Islet of Langerhans (tissue), 1 donor: Measurements from ENCODE around the gene ZDHHC14.

Source experiments
- FAIRE-seq: peaks from one replicate; lab custom pipeline; 2011; peaks lifted over from hg19 to GRCh38; lab: Jason Lieb, UNC

The ZDHHC14 gene

GRCh38 chr6:157518397-157519250, 137.6 kb downstream of the ZDHHC14 start:
- no peak for FAIRE-seq

DNA sequence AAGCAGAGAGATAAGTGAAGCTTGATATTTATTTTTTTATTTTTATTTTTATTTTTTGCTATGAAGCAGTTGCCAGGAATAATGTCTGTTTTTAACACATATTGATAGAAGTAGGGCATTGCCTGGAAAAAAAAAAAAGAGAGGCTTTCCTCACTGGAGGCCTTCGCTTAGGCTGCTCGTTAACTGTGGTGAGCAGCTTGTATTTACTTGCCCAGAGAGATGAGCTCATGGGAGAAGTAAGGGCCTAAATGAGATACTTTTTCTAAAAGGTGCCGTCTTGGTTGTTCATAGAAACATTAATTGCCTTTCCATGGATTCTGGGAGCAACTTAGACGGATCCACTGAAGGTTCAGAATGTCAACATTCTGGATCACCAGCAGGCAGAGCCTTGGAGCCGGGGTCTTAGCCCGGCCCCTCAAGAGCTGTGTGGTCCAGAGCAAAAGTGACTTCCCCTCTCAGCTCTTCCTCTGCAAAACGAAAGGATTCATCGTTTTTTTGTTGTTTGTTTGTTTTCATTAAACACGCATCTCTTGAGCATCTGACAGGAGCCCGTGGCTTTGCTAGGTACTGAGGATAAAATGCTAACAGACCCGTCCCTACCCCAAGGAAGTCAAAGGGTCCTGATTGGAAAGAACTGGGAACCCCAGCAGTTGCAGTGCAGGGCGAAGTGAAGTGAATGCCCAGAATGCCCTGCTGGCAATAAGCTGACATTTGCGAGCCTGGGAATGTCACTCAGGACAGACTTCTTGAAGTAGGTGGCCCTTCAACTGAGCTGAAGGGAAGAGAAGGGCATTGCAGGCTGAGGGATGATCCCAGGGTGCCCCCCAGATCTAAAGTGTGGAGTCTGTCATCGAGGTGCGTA, 138.5 kb downstream of the ZDHHC14 start:
- no peak for FAIRE-seq

GRCh38 chr6:157520117-157520406, 139.1 kb downstream of the ZDHHC14 start:
- no peak for FAIRE-seq

DNA sequence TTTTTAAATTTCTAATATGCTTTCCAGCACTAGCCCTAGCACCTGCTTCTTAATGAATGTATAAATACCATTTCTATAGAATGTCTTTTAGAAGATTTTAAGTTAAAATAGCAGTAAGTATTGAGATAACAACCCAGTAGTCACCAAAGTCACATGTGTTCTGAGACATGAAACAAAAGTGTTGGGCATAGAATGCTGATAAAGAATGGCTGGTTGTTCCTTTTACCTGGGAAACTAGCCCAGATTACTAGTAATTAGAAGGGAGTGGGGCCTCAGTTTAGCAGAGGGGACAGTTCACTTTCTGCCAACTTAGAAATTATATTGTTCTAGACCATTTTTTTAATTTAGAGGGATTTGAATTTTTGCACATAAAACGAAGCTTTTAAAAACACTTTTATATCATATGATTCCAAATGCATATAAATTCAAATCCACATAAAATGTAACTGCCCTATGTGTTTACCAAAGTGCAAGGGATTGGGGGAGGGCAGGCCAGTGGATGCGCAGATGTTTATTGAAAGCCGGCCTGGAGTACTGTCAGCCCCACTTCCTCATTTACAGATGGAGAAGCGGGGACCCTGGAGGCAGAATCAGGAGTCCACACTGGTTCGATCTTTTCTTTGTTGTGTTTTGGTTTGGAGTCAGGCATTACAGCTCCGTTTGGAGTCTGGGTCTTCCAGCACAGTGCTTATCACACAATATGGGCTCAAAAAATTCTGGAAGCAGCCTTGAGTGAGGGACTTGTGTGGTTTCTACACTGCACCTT, 139.8 kb downstream of the ZDHHC14 start:
- no peak for FAIRE-seq

DNA sequence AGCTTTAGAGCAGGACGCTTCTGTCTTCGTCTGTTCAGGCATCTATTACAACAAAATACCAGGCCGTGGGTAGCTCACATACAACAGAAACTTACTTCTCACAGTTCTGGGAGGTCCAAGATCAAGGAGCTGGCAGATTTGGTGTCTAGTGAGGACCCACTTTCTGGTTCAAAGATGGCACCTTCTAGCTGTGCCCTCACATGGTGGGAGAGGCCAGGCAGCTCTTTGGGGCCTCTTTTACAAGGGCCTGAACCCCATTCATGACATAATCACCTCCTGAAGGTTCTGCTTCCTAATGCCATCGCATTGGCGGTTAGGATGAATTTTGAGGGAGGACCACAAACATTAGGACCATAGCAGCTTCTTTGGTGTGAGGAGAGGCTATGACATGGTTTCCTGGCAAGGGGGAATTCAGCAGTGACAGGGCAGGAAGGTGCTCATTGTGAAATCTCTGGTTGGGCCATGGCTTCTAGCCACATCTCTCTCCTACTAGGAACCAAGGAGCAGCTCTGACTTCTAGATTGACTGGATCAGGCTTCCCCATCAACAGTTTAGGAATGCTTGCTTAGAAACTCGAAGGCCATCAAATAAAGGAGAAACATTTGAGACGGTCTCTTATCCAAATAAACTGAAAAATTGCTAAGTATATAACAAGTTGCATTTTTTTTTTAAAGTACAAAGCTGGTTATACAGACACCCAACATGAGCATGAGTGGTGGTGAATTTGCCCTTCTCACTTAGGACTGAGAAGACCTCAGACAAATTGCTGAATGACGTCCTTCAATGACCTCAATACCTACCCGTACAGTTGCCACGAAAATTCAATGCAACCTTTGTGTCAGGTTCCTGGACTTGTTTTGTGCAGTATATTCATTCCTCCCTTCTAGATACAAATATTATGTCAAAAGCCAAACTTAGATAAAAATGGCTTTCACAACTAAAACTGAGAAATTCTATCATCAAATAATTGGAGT, 140.7 kb downstream of the ZDHHC14 start:
- no peak for FAIRE-seq

DNA sequence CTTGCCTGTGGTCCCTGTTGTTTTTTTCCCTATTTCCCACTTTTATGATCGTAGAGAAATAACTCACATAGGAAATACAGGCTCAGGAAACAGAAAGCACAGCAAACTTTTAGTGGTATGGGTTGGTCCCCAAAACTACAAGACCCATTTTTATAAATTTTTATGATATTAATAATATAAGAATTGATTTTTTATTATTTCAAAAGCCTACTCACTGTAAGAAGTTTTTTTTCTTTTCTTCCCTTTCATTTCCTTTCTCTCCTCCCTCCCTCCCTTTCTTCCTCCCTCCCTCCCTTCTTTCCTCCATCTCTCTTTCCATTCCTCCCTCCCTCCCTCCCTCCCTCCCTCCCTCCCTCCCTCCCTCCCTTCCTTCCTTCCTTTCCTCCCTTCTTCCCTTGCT, 141.5 kb downstream of the ZDHHC14 start:
- FAIRE-seq = no peak

DNA sequence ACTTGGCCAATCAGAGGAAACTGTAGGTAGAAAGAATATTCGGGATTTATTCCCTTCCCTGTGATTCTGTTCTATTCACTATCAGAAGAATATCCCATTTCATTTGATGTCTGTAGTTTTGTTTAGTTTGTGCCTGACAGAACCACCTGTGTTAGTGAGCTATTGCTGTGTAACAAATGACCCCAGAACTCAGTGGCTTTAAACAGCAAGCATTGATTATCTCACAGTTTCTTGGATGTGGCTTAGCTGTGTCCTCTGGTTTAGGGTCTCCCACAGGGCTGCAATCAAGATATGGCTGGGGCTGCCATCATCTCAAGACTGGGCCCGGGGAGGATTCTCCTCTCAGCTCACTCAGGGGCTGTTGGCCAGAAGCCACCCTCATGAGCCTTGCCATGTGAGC, 143.7 kb downstream of the ZDHHC14 start:
- FAIRE-seq = no peak

GRCh38 chr6:157525292-157525889, 144.4 kb downstream of the ZDHHC14 start:
- no peak for FAIRE-seq

DNA sequence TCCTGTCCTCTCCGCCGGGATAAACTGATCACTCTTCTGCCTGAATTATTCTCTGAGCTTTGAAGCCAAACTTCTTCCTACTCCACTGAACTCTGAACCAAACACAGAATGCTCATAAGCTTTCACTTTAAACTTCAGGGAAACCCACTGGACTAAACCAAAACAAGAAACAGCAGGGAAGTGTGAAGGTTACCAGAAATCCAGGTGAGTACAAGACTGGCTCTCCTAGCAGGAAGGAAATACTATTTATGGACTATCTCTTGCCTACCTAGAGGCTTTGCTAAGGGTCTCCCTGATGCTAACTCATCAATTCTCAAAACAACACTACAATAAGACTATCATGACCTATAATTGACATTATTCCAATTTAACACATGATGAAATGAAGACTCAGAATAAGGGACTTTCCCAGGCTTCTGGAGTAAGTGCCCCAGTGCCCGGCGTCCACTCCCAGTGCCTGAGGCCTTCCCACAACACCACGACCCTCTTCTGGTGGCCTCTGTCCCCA, 145.0 kb downstream of the ZDHHC14 start:
- FAIRE-seq = no peak

- no peak for FAIRE-seq
Measured at GRCh38 chr6:157527471-157527907, 146.5 kb downstream of the ZDHHC14 start.

DNA sequence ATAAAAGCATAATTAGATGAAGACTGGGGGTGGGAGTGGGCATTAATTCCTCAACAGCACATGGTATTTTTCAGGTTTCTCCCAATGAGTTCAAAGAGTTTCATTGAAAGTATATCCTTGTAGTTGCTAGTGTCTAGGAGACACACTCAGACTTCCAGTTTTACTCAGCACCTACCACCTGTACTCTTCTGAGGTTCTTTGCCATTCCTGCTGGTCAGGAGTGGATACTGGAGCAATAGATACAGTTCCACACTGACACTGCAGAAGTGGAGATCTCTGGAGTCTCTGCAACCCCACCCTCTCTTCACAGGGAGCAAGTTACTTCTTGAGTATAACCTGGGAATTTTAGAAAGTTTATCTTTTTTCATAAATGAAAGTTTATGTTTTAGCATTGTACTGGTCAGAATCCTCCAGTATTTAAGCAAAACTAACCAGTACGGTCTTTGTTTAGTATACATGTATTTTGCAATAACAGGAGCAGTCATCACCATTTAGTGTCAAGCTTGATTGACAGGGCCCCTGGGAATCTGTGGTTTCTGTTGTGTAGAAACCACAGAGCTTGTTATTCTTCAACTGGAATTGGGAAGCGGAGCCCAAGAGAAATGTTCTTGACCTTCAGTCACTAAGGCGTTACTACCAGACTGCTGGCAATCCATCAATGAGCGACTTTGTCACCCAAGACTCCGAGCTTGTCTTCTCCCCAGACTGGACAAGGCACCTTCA, 148.1 kb downstream of the ZDHHC14 start:
- no peak for FAIRE-seq

- FAIRE-seq = no peak
Measured at GRCh38 chr6:157529654-157530039, 148.7 kb downstream of the ZDHHC14 start.

DNA sequence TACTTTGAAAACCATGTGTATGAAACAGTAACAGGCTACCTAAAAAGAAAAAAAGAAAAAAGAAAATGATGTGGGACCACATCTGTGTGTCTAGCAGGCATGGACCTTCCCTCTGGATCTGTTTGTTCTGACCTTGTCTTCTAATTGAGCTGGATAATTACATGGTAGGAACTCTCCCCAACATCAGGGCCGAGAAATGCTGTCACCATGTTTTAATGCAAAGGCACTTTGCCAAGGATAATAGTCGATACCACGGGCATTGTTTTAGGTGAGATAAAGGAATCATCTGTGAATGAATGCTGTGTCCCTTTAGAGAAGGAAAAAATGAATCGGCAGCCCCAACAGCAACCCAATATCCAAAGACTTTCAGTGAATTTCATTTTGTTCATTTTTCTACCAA, 149.1 kb downstream of the ZDHHC14 start:
- FAIRE-seq = no peak

GRCh38 chr6:157530724-157531168, 149.8 kb downstream of the ZDHHC14 start:
- FAIRE-seq = no peak

GRCh38 chr6:157531169-157531985, 150.4 kb downstream of the ZDHHC14 start:
- no peak for FAIRE-seq

GRCh38 chr6:157531986-157532365, 151.0 kb downstream of the ZDHHC14 start:
- FAIRE-seq = no peak

- no peak for FAIRE-seq
Measured at GRCh38 chr6:157533048-157533871, 152.3 kb downstream of the ZDHHC14 start.

DNA sequence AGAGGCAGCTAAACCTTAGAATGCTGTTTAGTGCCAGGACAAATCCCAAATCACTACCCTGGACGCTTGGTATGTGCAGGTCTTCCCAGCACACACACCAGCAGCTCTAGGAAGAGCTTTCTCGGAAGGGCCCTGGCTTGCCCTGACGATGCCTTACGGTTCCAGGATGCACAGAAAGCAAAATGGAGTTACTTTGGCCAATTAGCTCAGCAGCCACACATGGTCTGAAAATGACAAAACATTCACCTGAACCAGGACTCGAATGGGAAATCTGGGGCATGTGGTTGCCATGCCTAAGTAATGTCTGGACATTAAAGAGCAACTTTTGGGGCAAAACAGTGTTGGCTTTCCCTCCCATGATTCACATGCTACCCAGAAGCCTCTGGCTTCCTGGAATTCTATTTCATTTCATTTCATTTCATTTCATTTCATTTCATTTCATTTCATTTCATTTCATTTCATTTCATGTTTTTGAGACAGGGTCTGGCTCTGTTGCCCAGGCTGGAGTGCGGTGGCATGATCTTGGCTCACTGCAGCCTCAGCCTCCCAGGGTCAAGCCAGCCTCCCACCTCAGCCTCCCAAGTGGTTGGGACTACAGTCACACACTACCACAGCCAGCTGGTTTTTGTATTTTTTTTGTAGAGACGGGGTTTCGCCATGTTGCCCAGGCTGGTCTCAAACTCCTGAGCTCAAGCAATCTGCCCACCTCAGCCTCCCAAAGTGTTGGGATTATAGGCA, 153.3 kb downstream of the ZDHHC14 start:
- FAIRE-seq = no peak
